Measurements from ENCODE around the gene TMPRSS13.

DNA sequence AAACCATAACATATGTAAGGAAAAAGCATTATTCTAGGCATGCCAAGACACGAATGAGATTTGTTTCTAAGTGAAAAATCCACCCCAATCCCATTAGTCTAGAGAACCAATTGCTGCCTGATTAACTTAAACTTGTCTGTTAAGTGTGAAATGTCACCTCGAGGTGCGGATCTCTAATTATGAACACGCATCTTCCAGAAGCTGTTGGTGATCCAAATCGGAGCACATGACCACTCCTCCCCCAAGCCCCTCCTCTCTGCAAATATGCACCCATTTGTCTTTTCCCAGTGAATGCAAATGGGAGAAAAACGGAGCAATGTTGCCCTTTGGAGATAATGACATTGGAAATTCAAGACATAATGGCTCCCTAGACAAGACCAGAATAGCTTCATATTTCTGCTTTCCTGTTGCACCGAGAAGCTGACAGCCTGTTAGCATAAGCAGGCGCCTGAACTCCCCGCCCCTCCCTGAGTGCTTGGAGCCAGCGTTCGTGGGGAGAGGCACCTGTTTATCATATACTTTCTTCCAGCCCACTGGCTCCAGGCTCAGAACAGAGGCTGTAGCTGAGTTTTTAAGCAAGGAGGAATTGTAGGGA is 46.8 kb downstream of the TMPRSS13 start:
- TF ChIP-seq CTCF (IDR thresholded peaks at IDR 0.05 in 8 of 11, conservative IDR thresholded peaks at IDR 0.05 in 3 of 11) (no peak), POLR2AphosphoS5 (IDR thresholded peaks at IDR 0.05) (no peak)

Data from spleen (tissue), 7 donors.